Measurements from ENCODE around the gene ATP11B.

Gene ATP11B

GRCh38 chr3:182785756-182786155 lies 7.5 kb upstream of the ATP11B start:
- no peak for DNase-seq (ENCODE audit: low spot score)
- Histone ChIP-seq H3K4me3 (no peak overlapping the region), H3K27ac (no peak overlapping the region)
- no peak for TF ChIP-seq CTCF (IDR thresholded peaks at IDR 0.05)

GRCh38 chr3:182786564-182787196 lies 6.6 kb upstream of the ATP11B start:
- Histone ChIP-seq H3K27ac (no peak overlapping the region), H3K4me3 (no peak overlapping the region)
- TF ChIP-seq CTCF (IDR thresholded peaks at IDR 0.05) = no peak
- DNase-seq (ENCODE audit: low spot score) = no peak

- no peak for DNase-seq (ENCODE audit: low spot score)
- no peak for TF ChIP-seq CTCF (IDR thresholded peaks at IDR 0.05)
- H3K4me3 ChIP-seq = no peak overlapping the region
Observed at GRCh38 chr3:182787302-182788036, 5.8 kb upstream of the ATP11B start.

GRCh38 chr3:182789371-182789770 lies 3.9 kb upstream of the ATP11B start:
- DNase-seq (ENCODE audit: low spot score) = no peak
- Histone ChIP-seq H3K4me3 (no peak overlapping the region), H3K27ac (no peak overlapping the region)
- no peak for TF ChIP-seq CTCF (IDR thresholded peaks at IDR 0.05)

More at GRCh38 chr3:182787302-182788036, 5.8 kb upstream of the ATP11B start:
- H3K27ac ChIP-seq = no peak overlapping the region

- H3K27ac ChIP-seq = no peak overlapping the region
- no peak overlapping the region for H3K4me3 ChIP-seq
- DNase-seq (ENCODE audit: low spot score) = no peak
- no peak for TF ChIP-seq CTCF (IDR thresholded peaks at IDR 0.05)
Observed at GRCh38 chr3:182790612-182791011, 2.7 kb upstream of the ATP11B start.

GRCh38 chr3:182793663-182794454 lies 555 bp downstream of the ATP11B start:
- peak overlapping the region; percentile 94 for H3K4me3 ChIP-seq
- peak overlapping the region; percentile 89 to 93 for H3K27ac ChIP-seq
- peak; percentile 72 for DNase-seq (ENCODE audit: low spot score)
- TF ChIP-seq CTCF (IDR thresholded peaks at IDR 0.05) = no peak

Data from coronary artery (tissue), 2 donors.